Endothelial cell of umbilical vein (primary cell): ENCODE measurements around the gene NR2E1. TPM values are rescaled to one million over a fixed set of nuclear protein-coding genes. Genes with fewer than 3 reads are reported as not detected.

Source experiments
- BruUV-seq: library from RNA; stranded (reverse); fragments of 400-500 nt; replicated peaks from 2 replicates; lab custom pipeline; 2021; lab: Mats Ljungman, UMichigan
- CTCF ChIA-PET: fragments of 300-600, 350-600 bp; sonication (Branson Sonifier 250); formaldehyde crosslinking; loops from one replicate; lab custom pipeline; 2021; ENCODE audit warnings: antibody characterized with exemption, inconsistent platforms; lab: Charles Lee
- POLR2A ChIA-PET: fragments of 300-600, 350-600 bp; sonication (Branson Sonifier 250); formaldehyde crosslinking; loops from one replicate; lab custom pipeline; 2021; ENCODE audit warnings: antibody characterized with exemption, inconsistent platforms; lab: Charles Lee
- DNase-seq: peaks from one replicate; pipeline ENCODE4 v3.0.0-alpha.2; 2011; ENCODE audit warnings: low read depth, low spot score
- FAIRE-seq: peaks from 2 replicates; lab custom pipeline; 2011; peaks lifted over from hg19 to GRCh38; lab: Jason Lieb, UNC
- H2AFZ ChIP-seq: 2 replicates; pipeline ENCODE4 v1.6.0; 2012; ENCODE audit warnings: low read depth, low read length, control low read depth, inconsistent platforms
- H3K27ac ChIP-seq: 2 replicates; pipeline ENCODE4 v1.5.1; 2011; ENCODE audit warnings: low read depth, mild to moderate bottlenecking, control low read depth, low read length, moderate library complexity; ENCODE audit not compliant: insufficient read depth
- H3K27me3 ChIP-seq, 2 experiments: 2 replicates each; pipeline versions ENCODE4 v1.6.0 to v1.6.1; 2011; ENCODE audit warnings: low read length in 2 of 2, mixed read lengths in 1 of 2; ENCODE audit not compliant: control insufficient read depth in 2 of 2, insufficient read depth in 2 of 2
- H3K36me3 ChIP-seq, 2 experiments: 2 replicates in 1 of 2; 3 replicates in 1 of 2; pipeline ENCODE4 v1.5.1; 2011; ENCODE audit warnings: low read length in 2 of 2, mild to moderate bottlenecking in 1 of 2, moderate library complexity in 1 of 2; ENCODE audit not compliant: control insufficient read depth in 2 of 2, insufficient read depth in 2 of 2; ENCODE audit errors: extremely low read depth in 1 of 2
- H3K4me1 ChIP-seq: 3 replicates; pipeline ENCODE4 v1.5.1; 2011; ENCODE audit warnings: mild to moderate bottlenecking, low read length; ENCODE audit not compliant: control insufficient read depth, insufficient read depth; ENCODE audit errors: extremely low read depth
- H3K4me2 ChIP-seq: 2 replicates; pipeline ENCODE4 v1.6.1; 2011; ENCODE audit warnings: low read length, control low read depth, mixed read lengths; ENCODE audit not compliant: insufficient read depth
- H3K4me3 ChIP-seq, 3 experiments: fragments of 200-600 bp in 1 of 3; sonication (generic), shearing (Covaris generic) in 1 of 3; replicated peaks in 1 of 3; 2 replicates each; pipeline ENCODE4 v1.5.1; 2011 to 2016; ENCODE audit warnings: control low read depth in 3 of 3, low read length in 3 of 3, mild to moderate bottlenecking in 2 of 3, inconsistent platforms in 1 of 3, low read depth in 1 of 3, moderate library complexity in 1 of 3; ENCODE audit not compliant: insufficient read depth in 1 of 3
- H3K79me2 ChIP-seq: 2 replicates; pipeline ENCODE4 v1.6.0; 2012; ENCODE audit warnings: low read length, inconsistent platforms; ENCODE audit not compliant: control insufficient read depth, insufficient read depth
- H3K9ac ChIP-seq: replicated peaks from 2 replicates; pipeline ENCODE3; 2011; ENCODE audit warnings: low read length, control low read depth; ENCODE audit not compliant: insufficient read depth; ENCODE audit errors: extremely low read depth
- H3K9me1 ChIP-seq: replicated peaks from 3 replicates; pipeline ENCODE4 v1.6.0; 2011; ENCODE audit warnings: mild to moderate bottlenecking, low read length; ENCODE audit not compliant: control insufficient read depth, insufficient read depth; ENCODE audit errors: extremely low read depth
- H3K9me3 ChIP-seq: replicated peaks from 2 replicates; pipeline ENCODE4 v1.5.1; 2012; ENCODE audit warnings: low read length, inconsistent platforms; ENCODE audit not compliant: control insufficient read depth, insufficient read depth
- H4K20me1 ChIP-seq: replicated peaks from 2 replicates; pipeline ENCODE3; 2011; ENCODE audit warnings: mild to moderate bottlenecking, low read length; ENCODE audit not compliant: control insufficient read depth, insufficient read depth; ENCODE audit errors: extremely low read depth
- CTCF ChIP-seq, 2 donors: IDR thresholded peaks; 1 replicate in 1 of 2; 2 replicates in 1 of 2; pipeline ENCODE4 v1.5.1; 2011; ENCODE audit warnings: low read length in 2 of 2, mild to moderate bottlenecking in 2 of 2, moderate library complexity in 2 of 2, control low read depth in 1 of 2, inconsistent platforms in 1 of 2, low read depth in 1 of 2; ENCODE audit not compliant: insufficient read depth in 1 of 2; ENCODE audit errors: extremely low read depth in 1 of 2
- EZH2 ChIP-seq: IDR thresholded peaks from 2 replicates; pipeline ENCODE4 v1.6.1; 2012; ENCODE audit warnings: borderline replicate concordance, low read depth, mild to moderate bottlenecking, moderate library complexity, low read length, inconsistent platforms; ENCODE audit not compliant: severe bottlenecking
- FOS ChIP-seq: IDR thresholded peaks from 2 replicates; pipeline ENCODE4 v1.6.1; 2011; ENCODE audit warnings: mild to moderate bottlenecking, low read length, moderate library complexity, borderline replicate concordance; ENCODE audit not compliant: insufficient read depth
- GATA2 ChIP-seq: IDR thresholded peaks from 2 replicates; pipeline ENCODE4 v1.7.0; 2011; ENCODE audit warnings: low read depth, mild to moderate bottlenecking, moderate library complexity, mixed read lengths, low read length; ENCODE audit not compliant: insufficient read length, insufficient read depth
- JUN ChIP-seq: IDR thresholded peaks from 2 replicates; pipeline ENCODE4 v1.6.1; 2011; ENCODE audit warnings: borderline replicate concordance, low read depth; ENCODE audit not compliant: insufficient read length, insufficient read depth
- MAX ChIP-seq: IDR thresholded peaks from 2 replicates; pipeline ENCODE4 v1.6.1; 2011; ENCODE audit not compliant: insufficient read depth, insufficient read length
- MYC ChIP-seq: IDR thresholded peaks from one replicate; pipeline ENCODE4 v1.6.1; 2011; ENCODE audit warnings: mild to moderate bottlenecking, low read depth, low read length
- POLR2A ChIP-seq: IDR thresholded peaks from 2 replicates; pipeline ENCODE4 v1.6.1; 2012; ENCODE audit warnings: low read depth, mild to moderate bottlenecking, control low read depth, low read length
- dilution Hi-C: fragments of 300-500 bp; cut with MboI; formaldehyde crosslinking; loops from one replicate; pipeline ENCODE4 v1.15.0; 2019; ENCODE audit warnings: low sequenced_read_pairs; ENCODE audit not compliant: extremely low pct_ligation_motif_present
- intact Hi-C: fragments of 100-400 bp; cut with micrococcal nuclease; formaldehyde crosslinking; loops from one replicate; pipeline ENCODE4 v1.10.0; 2022
- polyA plus RNA-seq, 4 experiments: library from polyadenylated mRNA; depleted of rRNA in 3 of 4; stranded (reverse) in 3 of 4; unstranded in 1 of 4; fragments of >200 nt; gene quantifications; 2 replicates each; pipeline versions ENCODE4 v1.2.1 to v1.2.3, GENCODE V29; 2011 to 2012; ENCODE audit warnings: missing spikeins in 1 of 4
- total RNA-seq: library from RNA; stranded (reverse); gene quantifications from 2 replicates; pipeline ENCODE4 v1.2.3, GENCODE V29; 2021

Gene NR2E1
- total and polyA plus RNA-seq, 2 donors (not counting 3 experiments of a cell fraction or from before 2014, with no cell fraction given): not detected

GRCh38 chr6:108166664-108167448 lies 1.0 kb downstream of the NR2E1 start:
- Histone ChIP-seq H3K36me3 (no peaks in the 10 kb centered on the region), H3K4me2 (no peak overlapping the region), H3K27me3 (peaks cover 97 to 100% of the 10 kb centered on the region in 2 experiments), H2AFZ (no peak overlapping the region), H3K4me1 (peaks cover 4% of the 10 kb centered on the region), H3K79me2 (no peaks in the 10 kb centered on the region), H3K9me1 (no peaks in the 10 kb centered on the region), H3K9ac (no peak overlapping the region), H3K27ac (no peak overlapping the region), H4K20me1 (no peaks in the 10 kb centered on the region), H3K9me3 (no peaks in the 10 kb centered on the region), H3K4me3 (no peak overlapping the region)
- ChIA-PET CTCF (interaction anchor here (1.8 kb wide), 1 partner anchor 10 kb away, joined by 6 read pairs; no protein-coding TSS in a partner anchor), POLR2A (no interaction called here)
- BruUV-seq: no TSS peak
- dilution Hi-C loops: no loop called here
- TF ChIP-seq EZH2 (no peak), POLR2A (no peak), CTCF (IDR thresholded peaks at IDR 0.05; ENCODE audit: extremely low read depth in 1 of 2, insufficient read depth in 1 of 2, low read depth in 1 of 2, low read length in 2 of 2) (no peak), MYC (no peak), MAX (no peak), FOS (no peak), GATA2 (no peak), JUN (no peak)
- no peak for DNase-seq
- intact Hi-C loops: loop anchor here (5.0 kb wide), 1 partner anchor 325 kb away; no protein-coding TSS in a partner anchor
- no peak for FAIRE-seq
